Hepatocyte (in vitro differentiated cells): Measurements from ENCODE around the gene ZNF276.

Source experiments
- CTCF ChIP-seq: fragments of 200-600 bp; sonication (generic); IDR thresholded peaks from 2 replicates; pipeline ENCODE4 v1.5.1; 2016; ENCODE audit warnings: antibody characterized with exemption, mild to moderate bottlenecking; ENCODE audit not compliant: poor library complexity
- EZH2 ChIP-seq: fragments of 200-600 bp; sonication (generic); IDR thresholded peaks from 2 replicates; pipeline ENCODE4 v1.6.1; 2016; ENCODE audit warnings: antibody characterized with exemption, mild to moderate bottlenecking, borderline replicate concordance

DNA sequence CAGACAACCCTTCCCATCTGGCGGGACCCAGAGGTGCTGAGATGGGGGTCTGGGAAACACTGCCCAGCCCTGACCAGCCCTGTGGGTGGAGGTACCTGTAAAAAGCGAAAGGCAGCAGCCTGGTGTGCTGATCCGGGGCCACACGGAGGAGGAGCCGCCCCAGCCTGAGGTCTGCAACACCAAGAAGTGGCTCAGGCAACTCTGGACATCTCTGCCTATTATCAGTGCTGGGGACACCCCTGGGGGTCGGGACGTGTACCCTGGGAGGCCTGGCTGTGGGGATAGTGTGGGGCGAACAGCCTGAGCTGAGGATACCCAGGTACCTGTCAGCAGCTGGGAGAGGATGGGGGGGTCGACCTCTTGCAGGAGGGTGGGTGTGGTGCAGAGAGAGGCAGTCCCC, 18.0 kb downstream of the ZNF276 start:
- TF ChIP-seq EZH2 = no peak
- no peak for TF ChIP-seq CTCF
